Measurements from ENCODE around the gene ZNF286A. TPM values are rescaled to one million over a fixed set of nuclear protein-coding genes. Genes with fewer than 3 reads are reported as not detected.
"Not testable (repeated sequence)": the region's sequence is repeated elsewhere in the genome, so short reads cannot be mapped to it uniquely, and the experiment has no call there.

ZNF286A gene
- total RNA-seq, 1 donor from 2014 or later = 35.7 TPM

GRCh38 chr17:15744074-15744676 is 44.6 kb downstream of the ZNF286A start:
- TF ChIP-seq, protein P1, sequence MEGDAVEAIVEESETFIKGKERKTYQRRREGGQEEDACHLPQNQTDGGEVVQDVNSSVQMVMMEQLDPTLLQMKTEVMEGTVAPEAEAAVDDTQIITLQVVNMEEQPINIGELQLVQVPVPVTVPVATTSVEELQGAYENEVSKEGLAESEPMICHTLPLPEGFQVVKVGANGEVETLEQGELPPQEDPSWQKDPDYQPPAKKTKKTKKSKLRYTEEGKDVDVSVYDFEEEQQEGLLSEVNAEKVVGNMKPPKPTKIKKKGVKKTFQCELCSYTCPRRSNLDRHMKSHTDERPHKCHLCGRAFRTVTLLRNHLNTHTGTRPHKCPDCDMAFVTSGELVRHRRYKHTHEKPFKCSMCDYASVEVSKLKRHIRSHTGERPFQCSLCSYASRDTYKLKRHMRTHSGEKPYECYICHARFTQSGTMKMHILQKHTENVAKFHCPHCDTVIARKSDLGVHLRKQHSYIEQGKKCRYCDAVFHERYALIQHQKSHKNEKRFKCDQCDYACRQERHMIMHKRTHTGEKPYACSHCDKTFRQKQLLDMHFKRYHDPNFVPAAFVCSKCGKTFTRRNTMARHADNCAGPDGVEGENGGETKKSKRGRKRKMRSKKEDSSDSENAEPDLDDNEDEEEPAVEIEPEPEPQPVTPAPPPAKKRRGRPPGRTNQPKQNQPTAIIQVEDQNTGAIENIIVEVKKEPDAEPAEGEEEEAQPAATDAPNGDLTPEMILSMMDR (conservative IDR thresholded peaks at IDR 0.05; ENCODE audit: low read depth, low read length) = no peak
- DNase-seq (ENCODE audit: low read depth) = no peak
- no peak overlapping the region for H3K4me3 ChIP-seq (ENCODE audit: low read depth, low read length)

DNA sequence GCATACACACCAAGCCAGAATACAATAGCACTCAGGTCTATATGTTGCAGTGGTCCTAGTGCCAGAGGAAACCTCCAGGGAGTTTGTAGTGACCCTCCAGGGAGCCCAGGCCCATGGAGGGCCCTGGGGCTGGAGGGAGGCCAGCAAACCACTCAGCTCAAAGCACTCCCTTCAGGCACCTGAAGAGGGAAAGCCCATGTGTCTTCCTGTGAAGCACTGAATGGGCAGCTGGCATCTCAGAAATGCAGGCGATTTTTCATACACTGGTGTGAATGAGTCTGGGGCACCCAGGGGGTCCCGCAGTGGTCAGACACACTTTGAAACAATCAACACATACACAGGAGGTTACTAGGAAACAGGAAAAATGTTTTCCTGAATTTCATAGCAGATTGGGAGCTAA is 45.3 kb downstream of the ZNF286A start:
- H3K4me3 ChIP-seq (ENCODE audit: low read depth, low read length) = no peak overlapping the region
- TF ChIP-seq, protein P1 (conservative IDR thresholded peaks at IDR 0.05; ENCODE audit: low read depth, low read length) = no peak
- no peak for DNase-seq (ENCODE audit: low read depth)

- H3K4me3 ChIP-seq (ENCODE audit: low read depth, low read length); DNase-seq (ENCODE audit: low read depth): not testable (repeated sequence)
Measured at GRCh38 chr17:15749403-15749802, 49.9 kb downstream of the ZNF286A start.

DNA sequence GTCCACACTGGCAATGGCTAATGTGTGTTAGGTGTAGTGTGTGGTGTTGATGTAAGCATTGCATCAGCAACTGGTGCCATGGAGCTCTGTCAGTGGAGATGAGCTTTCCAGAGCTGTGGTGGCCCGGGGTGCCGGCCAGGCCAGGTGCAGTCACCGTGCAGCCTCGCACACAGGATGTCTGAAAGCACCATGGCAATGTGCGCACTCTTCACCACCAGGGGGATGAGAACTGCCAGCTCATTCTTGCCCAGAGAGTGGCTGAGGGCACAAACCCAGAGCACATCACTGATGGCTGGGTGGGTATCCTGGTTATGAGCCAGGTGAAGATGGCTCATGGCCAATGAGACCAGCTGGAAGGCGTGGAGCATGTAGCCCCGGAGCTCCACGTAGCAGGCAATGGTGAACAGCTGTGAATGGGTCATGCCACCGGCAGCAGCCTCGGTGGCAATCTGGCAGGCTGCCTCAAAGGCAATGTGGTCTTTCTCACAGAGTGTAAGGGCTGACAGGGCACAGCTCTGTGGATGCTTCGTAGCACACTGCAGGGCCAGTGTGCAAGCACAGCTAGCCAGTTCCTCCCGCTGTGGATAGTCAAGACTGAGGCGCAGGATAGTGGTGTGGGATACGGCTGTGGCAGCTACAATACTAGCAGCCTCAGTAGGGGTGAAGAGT is 69.4 kb downstream of the ZNF286A start:
- not testable (repeated sequence) for DNase-seq (ENCODE audit: low read depth); H3K4me3 ChIP-seq (ENCODE audit: low read depth, low read length)

Other genes with a start within 250 kb of the ZNF286A start
- gene CDRT4, start 232.1 kb upstream of the ZNF286A start, total RNA-seq = 0.29 and 6.7 TPM in 2 replicates
- gene TVP23C, start 136.3 kb upstream of the ZNF286A start, total RNA-seq = 3.3 and 4.6 TPM in 2 replicates
- gene FBXW10B, start 80.0 kb upstream of the ZNF286A start, total RNA-seq = 1.2 TPM in 1 of 2 replicates, not detected in the other
- gene TRIM16, start 15.4 kb upstream of the ZNF286A start, total RNA-seq = 25.0 and 36.5 TPM in 2 replicates
- under 0.01 TPM in 1 of 2 replicates, not detected in the other for gene TBC1D26, start 32.5 kb downstream of the ZNF286A start, total RNA-seq
- 16.9 and 53.0 TPM in 2 replicates for gene ADORA2B, start 245.4 kb downstream of the ZNF286A start, total RNA-seq